ENCODE measurements around the gene HES1.
A peak's percentile ranks its signal among the peaks of the same experiment; 100 is the strongest.

Gene HES1

GRCh38 chr3:194135516-194135805, 487 bp upstream of the HES1 start:
- Histone ChIP-seq H4K20me1 (ENCODE audit: low read depth, low read length) (no peaks in the 10 kb centered on the region), H2AFZ (ENCODE audit: low read depth, low read length, severe bottlenecking) (peak overlapping the region; percentile 54)

DNA sequence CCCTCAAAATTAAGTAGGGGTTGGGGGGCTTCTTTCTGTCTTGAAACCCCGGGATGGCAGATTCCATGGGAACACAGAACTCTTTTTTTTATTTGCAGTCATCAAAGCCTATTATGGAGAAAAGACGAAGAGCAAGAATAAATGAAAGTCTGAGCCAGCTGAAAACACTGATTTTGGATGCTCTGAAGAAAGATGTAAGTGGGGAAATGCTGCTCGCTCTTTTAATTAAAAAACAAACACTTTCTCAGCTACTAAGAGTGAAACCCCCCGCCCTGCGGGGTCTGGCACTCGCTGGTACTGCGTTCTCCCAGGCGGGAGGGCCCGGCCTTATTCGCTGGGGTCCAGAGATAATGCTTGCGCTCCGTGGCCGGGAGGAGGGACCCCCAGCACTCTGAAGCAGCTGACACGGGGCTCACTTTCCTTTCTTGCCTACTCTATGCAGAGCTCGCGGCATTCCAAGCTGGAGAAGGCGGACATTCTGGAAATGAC, 615 bp downstream of the HES1 start:
- Histone ChIP-seq H3K79me2 (ENCODE audit: insufficient read depth, low read length) (0 out of 2 replicates have a peak, but pooled peaks cover 5% of the 10 kb centered on the region), H3K9ac (ENCODE audit: low read length) (peak overlapping the region; percentile 77), H3K4me3 (ENCODE audit: insufficient read depth, low read length, poor library complexity, severe bottlenecking) (peak overlapping the region; percentile 57), H4K20me1 (ENCODE audit: low read depth, low read length) (no peaks in the 10 kb centered on the region), H3K36me3 (ENCODE audit: low read length) (peaks cover 8% of the 10 kb centered on the region; the same call in 1 of the 2 replicates), H3K27ac (ENCODE audit: low read depth, low read length) (peak overlapping the region; percentile 78), H2AFZ (ENCODE audit: low read depth, low read length, severe bottlenecking) (peak overlapping the region; percentile 54), H3K27me3 (ENCODE audit: low read length) (no peaks in the 10 kb centered on the region), H3F3A (ENCODE audit: insufficient read depth) (peaks cover 66% of the 10 kb centered on the region), H3K9me2 (replicated peaks; ENCODE audit: insufficient read depth, low read length) (no peaks in the 10 kb centered on the region), H3K9me3 (ENCODE audit: insufficient read depth, low read length) (no peaks in the 10 kb centered on the region), H3K4me2 (ENCODE audit: low read depth, low read length, poor library complexity, severe bottlenecking) (peak overlapping the region; percentile 90)
- no peak for TF ChIP-seq CTCF (IDR thresholded peaks at IDR 0.05; ENCODE audit: insufficient read depth, low read length, poor library complexity, severe bottlenecking)
- TF ChIP-seq EZH2phosphoT487 (conservative IDR thresholded peaks at IDR 0.05; ENCODE audit: low read length), result no peak

More at GRCh38 chr3:194135516-194135805, 487 bp upstream of the HES1 start:
- TF ChIP-seq EZH2phosphoT487 (conservative IDR thresholded peaks at IDR 0.05; ENCODE audit: low read length) (no peak), CTCF (IDR thresholded peaks at IDR 0.05; ENCODE audit: insufficient read depth, low read length, poor library complexity, severe bottlenecking) (no peak)
- Histone ChIP-seq H3K79me2 (ENCODE audit: insufficient read depth, low read length) (0 out of 2 replicates have a peak, but pooled peaks cover 5% of the 10 kb centered on the region), H3K27me3 (ENCODE audit: low read length) (no peaks in the 10 kb centered on the region), H3K4me2 (ENCODE audit: low read depth, low read length, poor library complexity, severe bottlenecking) (peak overlapping the region; percentile 90), H3K36me3 (ENCODE audit: low read length) (peaks cover 8% of the 10 kb centered on the region; the same call in 1 of the 2 replicates), H3K9me2 (replicated peaks; ENCODE audit: insufficient read depth, low read length) (no peaks in the 10 kb centered on the region), H3F3A (ENCODE audit: insufficient read depth) (peaks cover 75% of the 10 kb centered on the region), H3K9ac (ENCODE audit: low read length) (peak overlapping the region; percentile 77), H3K9me3 (ENCODE audit: insufficient read depth, low read length) (no peaks in the 10 kb centered on the region), H3K27ac (ENCODE audit: low read depth, low read length) (peak overlapping the region; percentile 78), H3K4me3 (ENCODE audit: insufficient read depth, low read length, poor library complexity, severe bottlenecking) (peak overlapping the region; percentile 57)

- Histone ChIP-seq H3F3A (ENCODE audit: insufficient read depth) (peaks cover 66% of the 10 kb centered on the region), H2AFZ (ENCODE audit: low read depth, low read length, severe bottlenecking) (peak overlapping the region; percentile 54), H3K27ac (ENCODE audit: low read depth, low read length) (peak overlapping the region; percentile 78), H3K9me3 (ENCODE audit: insufficient read depth, low read length) (no peaks in the 10 kb centered on the region), H3K4me3 (ENCODE audit: insufficient read depth, low read length, poor library complexity, severe bottlenecking) (peak overlapping the region; percentile 57), H3K36me3 (ENCODE audit: low read length) (peaks cover 8% of the 10 kb centered on the region; the same call in 1 of the 2 replicates), H4K20me1 (ENCODE audit: low read depth, low read length) (no peaks in the 10 kb centered on the region), H3K79me2 (ENCODE audit: insufficient read depth, low read length) (0 out of 2 replicates have a peak, but pooled peaks cover 5% of the 10 kb centered on the region), H3K4me2 (ENCODE audit: low read depth, low read length, poor library complexity, severe bottlenecking) (peak overlapping the region; percentile 90), H3K9me2 (replicated peaks; ENCODE audit: insufficient read depth, low read length) (no peaks in the 10 kb centered on the region), H3K27me3 (ENCODE audit: low read length) (no peaks in the 10 kb centered on the region), H3K9ac (ENCODE audit: low read length) (peak overlapping the region; percentile 77)
- TF ChIP-seq CTCF (IDR thresholded peaks at IDR 0.05; ENCODE audit: insufficient read depth, low read length, poor library complexity, severe bottlenecking) (no peak), EZH2phosphoT487 (conservative IDR thresholded peaks at IDR 0.05; ENCODE audit: low read length) (no peak)
Observed at GRCh38 chr3:194137008-194137505, 1.1 kb downstream of the HES1 start.

Data from SU-DHL-6 (cell line).